Liver (tissue), 9 donors: ENCODE measurements around the gene IFI16. TPM values are rescaled to one million over a fixed set of nuclear protein-coding genes. Genes with fewer than 3 reads are reported as not detected.
A peak's percentile ranks its signal among the peaks of the same experiment; 100 is the strongest.
"Not testable (repeated sequence)": the region's sequence is repeated elsewhere in the genome, so short reads cannot be mapped to it uniquely, and the experiment has no call there.

ENCODE experiments used
- DNase-seq: peaks from one replicate; pipeline ENCODE4 v3.0.0-alpha.2; 2017; ENCODE audit warnings: low spot score
- H3K27ac ChIP-seq, 2 donors: one replicate each; pipeline ENCODE4 v1.7.0; 2013; ENCODE audit warnings: inconsistent platforms in 2 of 2, low read length in 2 of 2, control low read depth in 1 of 2, low read depth in 1 of 2, mild to moderate bottlenecking in 1 of 2
- H3K27me3 ChIP-seq, 4 donors: one replicate each; pipeline versions ENCODE4 v1.6.1 to v1.7.0; 2013; ENCODE audit warnings: low read length in 3 of 4, inconsistent platforms in 1 of 4, mild to moderate bottlenecking in 1 of 4, moderate library complexity in 1 of 4; ENCODE audit not compliant: control insufficient read depth in 4 of 4, insufficient read depth in 4 of 4
- H3K36me3 ChIP-seq, 4 donors: one replicate each; pipeline versions ENCODE4 v1.6.1 to v1.7.0; 2013; ENCODE audit warnings: low read length in 3 of 4, mild to moderate bottlenecking in 3 of 4, low read depth in 1 of 4, moderate library complexity in 1 of 4; ENCODE audit not compliant: control insufficient read depth in 4 of 4, insufficient read depth in 3 of 4
- H3K4me1 ChIP-seq, 4 donors: one replicate each; pipeline versions ENCODE4 v1.6.1 to v1.7.0; 2013; ENCODE audit warnings: low read length in 3 of 4, mild to moderate bottlenecking in 3 of 4, moderate library complexity in 1 of 4; ENCODE audit not compliant: control insufficient read depth in 4 of 4, insufficient read depth in 4 of 4
- H3K4me3 ChIP-seq, 3 donors: one replicate each; pipeline versions ENCODE4 v1.6.1 to v1.7.0; 2013; ENCODE audit warnings: low read length in 3 of 3, control low read depth in 1 of 3, low read depth in 1 of 3, mild to moderate bottlenecking in 1 of 3
- H3K9ac ChIP-seq, 2 donors: one replicate each; pipeline ENCODE4 v1.7.0; 2013; ENCODE audit warnings: low read length in 2 of 2, mild to moderate bottlenecking in 2 of 2, moderate library complexity in 2 of 2, control low read depth in 1 of 2, low read depth in 1 of 2
- H3K9me3 ChIP-seq, 4 donors: one replicate each; pipeline versions ENCODE4 v1.6.1 to v1.7.0; 2013; ENCODE audit warnings: low read length in 3 of 4; ENCODE audit not compliant: control insufficient read depth in 4 of 4
- ATF3 ChIP-seq: IDR thresholded peaks from 2 replicates; pipeline ENCODE4 v1.6.1; 2016; ENCODE audit warnings: antibody characterized with exemption
- EGR1 ChIP-seq, 2 donors: IDR thresholded peaks; 2 replicates each; pipeline ENCODE4 v1.6.1; 2016 to 2018; ENCODE audit warnings: antibody characterized with exemption in 2 of 2, low read depth in 2 of 2
- FOXA2 ChIP-seq: IDR thresholded peaks from 2 replicates; pipeline ENCODE4 v1.6.1; 2016; ENCODE audit warnings: antibody characterized with exemption
- GABPA ChIP-seq, 2 donors: IDR thresholded peaks in 1 of 2; conservative IDR thresholded peaks in 1 of 2; 2 replicates each; pipeline ENCODE4 v1.6.1; 2016; ENCODE audit warnings: antibody characterized with exemption in 2 of 2, mild to moderate bottlenecking in 1 of 2, moderate library complexity in 1 of 2
- HNF4A ChIP-seq, 2 donors: conservative IDR thresholded peaks; 2 replicates each; pipeline ENCODE4 v1.6.1; 2016; ENCODE audit warnings: antibody characterized with exemption in 2 of 2, mild to moderate bottlenecking in 2 of 2
- HNF4G ChIP-seq: IDR thresholded peaks from 2 replicates; pipeline ENCODE4 v1.6.1; 2016; ENCODE audit warnings: antibody characterized with exemption
- JUND ChIP-seq, 2 donors: IDR thresholded peaks; 2 replicates each; pipeline ENCODE4 v1.6.1; 2016; ENCODE audit warnings: antibody characterized with exemption in 2 of 2
- NR2F2 ChIP-seq: IDR thresholded peaks from 2 replicates; pipeline ENCODE4 v1.6.1; 2016; ENCODE audit warnings: antibody characterized with exemption
- RAD21 ChIP-seq, 2 donors: IDR thresholded peaks; 2 replicates each; pipeline ENCODE4 v1.6.1; 2016; ENCODE audit warnings: antibody characterized with exemption in 2 of 2, mild to moderate bottlenecking in 2 of 2
- REST ChIP-seq: IDR thresholded peaks from 2 replicates; pipeline ENCODE4 v1.6.1; 2016; ENCODE audit warnings: antibody characterized with exemption, mild to moderate bottlenecking
- RXRA ChIP-seq, 2 donors: IDR thresholded peaks; 2 replicates each; pipeline ENCODE4 v1.6.1; 2017 to 2018; ENCODE audit warnings: antibody characterized with exemption in 2 of 2, mild to moderate bottlenecking in 1 of 2
- SP1 ChIP-seq: IDR thresholded peaks from 2 replicates; pipeline ENCODE4 v1.6.1; 2018; ENCODE audit warnings: antibody characterized with exemption, mild to moderate bottlenecking
- TAF1 ChIP-seq: conservative IDR thresholded peaks from 2 replicates; pipeline ENCODE4 v1.6.1; 2016; ENCODE audit warnings: antibody characterized with exemption, mild to moderate bottlenecking
- YY1 ChIP-seq: IDR thresholded peaks from 2 replicates; pipeline ENCODE4 v1.6.1; 2016; ENCODE audit warnings: antibody characterized with exemption, mild to moderate bottlenecking
- ZBTB33 ChIP-seq: IDR thresholded peaks from 2 replicates; pipeline ENCODE4 v1.6.1; 2016; ENCODE audit warnings: antibody characterized with exemption
- WGBS: extraction: QIAGEN DNeasy Blood & Tissue Kit; methylation state at CpG from one replicate; pipeline ENCODE4 v1.1.7; 2013; 5-methylcytosine and 5-hydroxymethylcytosine counted together
- polyA plus RNA-seq, 2 donors: library from polyadenylated mRNA; stranded (reverse) in 1 of 2; unstranded in 1 of 2; fragments of 200-250 nt in 1 of 2; fragments of >200 nt in 1 of 2; fragmentation: Nextera tagmentation in 1 of 2; extraction: Ambion mirVana in 1 of 2; gene quantifications; one replicate each; pipeline versions ENCODE4 v1.2.1 to v1.2.3, GENCODE V29; 2013 to 2015
- total RNA-seq, 2 donors: library from RNA; depleted of rRNA; stranded (reverse); fragments of >200 nt; gene quantifications; one replicate each; pipeline ENCODE4 v1.2.3, GENCODE V29; 2014
- TF ChIP-seq, protein P1 (sequence below): fragments of 150-350 bp; IDR thresholded peaks from 2 replicates; pipeline ENCODE4 v1.5.1; 2017; ENCODE audit warnings: improper control_type of control experiment, low read depth, low read length; ENCODE audit not compliant: missing input control
- TF ChIP-seq, protein P2 (sequence below): IDR thresholded peaks from 2 replicates; pipeline ENCODE4 v1.6.1; 2016; ENCODE audit warnings: antibody characterized with exemption
- donor health status: healthy.
- donor health status: healthy.
- donor health status: healthy.
- donor health status: healthy.
- donor health status: healthy.

Gene IFI16
- total and polyA plus RNA-seq, 4 donors = 7.9 to 10.3 (median 9.0) TPM

- H3K27me3 ChIP-seq = peaks cover 0 to 4% (median 0%) of the 10 kb centered on the region in 4 donors
- WGBS = 51% methylated on average over 5 of the region's 5 CpGs
- no peak for DNase-seq
- TF ChIP-seq FOXA2 (no peak), HNF4A (conservative IDR thresholded peaks at IDR 0.05) (no peak), YY1 (no peak), ZBTB33 (no peak), JUND (IDR thresholded peaks at IDR 0.05) (no peak), HNF4G (no peak), SP1 (no peak), TAF1 (no peak), RXRA (IDR thresholded peaks at IDR 0.05) (no peak), EGR1 (IDR thresholded peaks at IDR 0.05; ENCODE audit: low read depth in 2 of 2) (no peak), NR2F2 (no peak), ATF3 (no peak), GABPA (IDR thresholded peaks at IDR 0.05 in 1 of 2, conservative IDR thresholded peaks at IDR 0.05 in 1 of 2) (no peak)
- TF ChIP-seq, protein P1, sequence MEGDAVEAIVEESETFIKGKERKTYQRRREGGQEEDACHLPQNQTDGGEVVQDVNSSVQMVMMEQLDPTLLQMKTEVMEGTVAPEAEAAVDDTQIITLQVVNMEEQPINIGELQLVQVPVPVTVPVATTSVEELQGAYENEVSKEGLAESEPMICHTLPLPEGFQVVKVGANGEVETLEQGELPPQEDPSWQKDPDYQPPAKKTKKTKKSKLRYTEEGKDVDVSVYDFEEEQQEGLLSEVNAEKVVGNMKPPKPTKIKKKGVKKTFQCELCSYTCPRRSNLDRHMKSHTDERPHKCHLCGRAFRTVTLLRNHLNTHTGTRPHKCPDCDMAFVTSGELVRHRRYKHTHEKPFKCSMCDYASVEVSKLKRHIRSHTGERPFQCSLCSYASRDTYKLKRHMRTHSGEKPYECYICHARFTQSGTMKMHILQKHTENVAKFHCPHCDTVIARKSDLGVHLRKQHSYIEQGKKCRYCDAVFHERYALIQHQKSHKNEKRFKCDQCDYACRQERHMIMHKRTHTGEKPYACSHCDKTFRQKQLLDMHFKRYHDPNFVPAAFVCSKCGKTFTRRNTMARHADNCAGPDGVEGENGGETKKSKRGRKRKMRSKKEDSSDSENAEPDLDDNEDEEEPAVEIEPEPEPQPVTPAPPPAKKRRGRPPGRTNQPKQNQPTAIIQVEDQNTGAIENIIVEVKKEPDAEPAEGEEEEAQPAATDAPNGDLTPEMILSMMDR = no peak
- TF ChIP-seq, protein P2, sequence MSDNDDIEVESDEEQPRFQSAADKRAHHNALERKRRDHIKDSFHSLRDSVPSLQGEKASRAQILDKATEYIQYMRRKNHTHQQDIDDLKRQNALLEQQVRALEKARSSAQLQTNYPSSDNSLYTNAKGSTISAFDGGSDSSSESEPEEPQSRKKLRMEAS = no peak
- H3K4me3 ChIP-seq = peak overlapping the region; percentile 53 to 58 (median 55)
- peaks cover 0 to 3% (median 0%) of the 10 kb centered on the region in 4 donors for H3K4me1 ChIP-seq
- peak overlapping the region; percentile 72 to 91 for H3K9ac ChIP-seq
- H3K27ac ChIP-seq = peak overlapping the region; percentile 64 to 89
- no peaks in the 10 kb centered on the region for H3K9me3 ChIP-seq
- no peaks in the 10 kb centered on the region for H3K36me3 ChIP-seq
Observed at GRCh38 chr1:159010391-159010790, 684 bp downstream of the IFI16 start.

- H3K27ac ChIP-seq = peak overlapping the region; percentile 64 to 89
- peak overlapping the region; percentile 72 to 91 for H3K9ac ChIP-seq
- not testable (repeated sequence) for DNase-seq, H3K9me3 ChIP-seq, H3K4me1 ChIP-seq, H3K27me3 ChIP-seq, H3K36me3 ChIP-seq
- 49% methylated on average over 9 of the region's 9 CpGs for WGBS
- H3K4me3 ChIP-seq = peak overlapping the region in 2 of 3 donors; percentile 55 to 58
Observed at GRCh38 chr1:159011001-159011400, 1.3 kb downstream of the IFI16 start.

DNA sequence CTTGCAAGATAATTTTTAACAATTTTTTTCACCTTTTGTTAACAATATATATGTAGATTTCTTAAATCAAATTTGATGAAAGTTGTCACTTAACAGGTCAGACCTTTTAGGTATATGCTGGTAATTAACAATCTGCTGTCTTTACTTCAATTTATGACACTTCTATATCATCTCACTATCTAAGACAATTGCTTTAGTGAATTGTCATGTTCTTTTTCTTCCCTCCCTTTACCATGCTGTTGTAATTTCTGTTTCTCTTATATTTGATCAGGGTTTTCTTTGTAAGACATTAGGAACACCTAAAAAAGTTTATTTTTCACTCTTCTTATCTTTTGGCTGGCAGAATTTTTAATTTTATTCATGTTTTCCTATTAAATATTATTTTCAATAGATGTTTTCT lies 2.0 kb downstream of the IFI16 start:
- Histone ChIP-seq H3K9ac (peak overlapping the region in 1 of 2 donors; percentile 91), H3K4me3 (no peak overlapping the region), H3K4me1 (peaks cover 0 to 3% (median 0%) of the 10 kb centered on the region in 4 donors), H3K27ac (no peak overlapping the region), H3K36me3 (peaks cover 0 to 6% (median 1%) of the 10 kb centered on the region in 4 donors), H3K9me3 (no peaks in the 10 kb centered on the region), H3K27me3 (peaks cover 0 to 5% (median 0%) of the 10 kb centered on the region in 4 donors)
- DNase-seq = no peak
- TF ChIP-seq SP1 = no peak
- TF ChIP-seq RXRA (IDR thresholded peaks at IDR 0.05) = no peak
- no peak for TF ChIP-seq NR2F2
- TF ChIP-seq ATF3 = no peak
- TF ChIP-seq, protein P2 = no peak
- TF ChIP-seq HNF4G = no peak
- TF ChIP-seq JUND (IDR thresholded peaks at IDR 0.05) = no peak
- TF ChIP-seq EGR1 (IDR thresholded peaks at IDR 0.05; ENCODE audit: low read depth in 2 of 2) = no peak
- TF ChIP-seq HNF4A (conservative IDR thresholded peaks at IDR 0.05) = no peak
- no peak for TF ChIP-seq ZBTB33
- TF ChIP-seq RAD21 (IDR thresholded peaks at IDR 0.05) = no peak
- no peak for TF ChIP-seq REST
